ENCODE measurements around the gene COLEC11. TPM values are rescaled to one million over a fixed set of nuclear protein-coding genes. Genes with fewer than 3 reads are reported as not detected.

COLEC11 gene
- total RNA-seq, 4 donors from 2014 or later, result 2.8 to 20.5 (median 9.1) TPM

DNA sequence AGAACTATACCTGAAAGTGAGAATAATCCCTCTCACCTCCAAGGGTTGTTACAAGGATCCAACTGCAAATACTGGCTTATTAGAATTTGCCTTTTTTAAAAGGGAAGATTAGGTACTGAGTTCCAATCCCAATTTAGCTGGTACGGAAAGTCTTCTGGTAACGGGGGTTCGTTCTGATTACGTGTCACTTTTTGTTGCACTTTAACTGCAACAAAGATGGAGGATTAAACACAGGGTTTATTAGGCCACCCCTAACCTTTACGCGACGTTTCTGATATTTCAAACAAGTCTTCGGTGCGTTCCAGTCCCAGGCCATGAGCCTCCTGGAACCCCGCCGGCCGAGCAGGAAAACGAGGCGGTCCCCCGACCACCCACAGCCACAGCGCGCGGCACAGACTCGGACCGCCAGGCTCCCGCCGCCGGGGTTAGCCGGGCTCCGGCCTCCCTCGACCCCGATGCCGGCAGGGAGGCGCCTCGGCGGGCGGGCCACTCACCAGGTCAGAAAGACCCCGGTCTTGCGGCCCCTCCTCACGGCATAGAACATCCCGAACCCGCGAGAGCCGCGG lies 37.2 kb upstream of the COLEC11 start:
- Histone ChIP-seq H3K27me3 (no peaks in the 10 kb centered on the region), H3K4me3 (replicated peaks in 1 of 3) (peak overlapping the region; percentile 80 to 93 (median 81)), H3K4me1 (peaks cover 12 to 20% of the 10 kb centered on the region in 2 donors), H3K27ac (peak overlapping the region; percentile 53 to 88 (median 84)), H3K9me3 (no peaks in the 10 kb centered on the region), H3K36me3 (peaks cover 26 to 30% of the 10 kb centered on the region in 2 donors)
- TF ChIP-seq, protein P1, sequence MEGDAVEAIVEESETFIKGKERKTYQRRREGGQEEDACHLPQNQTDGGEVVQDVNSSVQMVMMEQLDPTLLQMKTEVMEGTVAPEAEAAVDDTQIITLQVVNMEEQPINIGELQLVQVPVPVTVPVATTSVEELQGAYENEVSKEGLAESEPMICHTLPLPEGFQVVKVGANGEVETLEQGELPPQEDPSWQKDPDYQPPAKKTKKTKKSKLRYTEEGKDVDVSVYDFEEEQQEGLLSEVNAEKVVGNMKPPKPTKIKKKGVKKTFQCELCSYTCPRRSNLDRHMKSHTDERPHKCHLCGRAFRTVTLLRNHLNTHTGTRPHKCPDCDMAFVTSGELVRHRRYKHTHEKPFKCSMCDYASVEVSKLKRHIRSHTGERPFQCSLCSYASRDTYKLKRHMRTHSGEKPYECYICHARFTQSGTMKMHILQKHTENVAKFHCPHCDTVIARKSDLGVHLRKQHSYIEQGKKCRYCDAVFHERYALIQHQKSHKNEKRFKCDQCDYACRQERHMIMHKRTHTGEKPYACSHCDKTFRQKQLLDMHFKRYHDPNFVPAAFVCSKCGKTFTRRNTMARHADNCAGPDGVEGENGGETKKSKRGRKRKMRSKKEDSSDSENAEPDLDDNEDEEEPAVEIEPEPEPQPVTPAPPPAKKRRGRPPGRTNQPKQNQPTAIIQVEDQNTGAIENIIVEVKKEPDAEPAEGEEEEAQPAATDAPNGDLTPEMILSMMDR (IDR thresholded peaks at IDR 0.05), result no peak
- no peak for TF ChIP-seq POLR2A (IDR thresholded peaks at IDR 0.05)
- intact Hi-C loops (cut with DNase I), result loop anchor here (10.0 kb wide), 1 partner anchor 97 kb away; the partner anchor contains the start of gene ALLC
- no peak for DNase-seq
- WGBS, 2 donors, result 0 to 1% methylated on average over 15 to 26 of the region's 40 CpGs

DNA sequence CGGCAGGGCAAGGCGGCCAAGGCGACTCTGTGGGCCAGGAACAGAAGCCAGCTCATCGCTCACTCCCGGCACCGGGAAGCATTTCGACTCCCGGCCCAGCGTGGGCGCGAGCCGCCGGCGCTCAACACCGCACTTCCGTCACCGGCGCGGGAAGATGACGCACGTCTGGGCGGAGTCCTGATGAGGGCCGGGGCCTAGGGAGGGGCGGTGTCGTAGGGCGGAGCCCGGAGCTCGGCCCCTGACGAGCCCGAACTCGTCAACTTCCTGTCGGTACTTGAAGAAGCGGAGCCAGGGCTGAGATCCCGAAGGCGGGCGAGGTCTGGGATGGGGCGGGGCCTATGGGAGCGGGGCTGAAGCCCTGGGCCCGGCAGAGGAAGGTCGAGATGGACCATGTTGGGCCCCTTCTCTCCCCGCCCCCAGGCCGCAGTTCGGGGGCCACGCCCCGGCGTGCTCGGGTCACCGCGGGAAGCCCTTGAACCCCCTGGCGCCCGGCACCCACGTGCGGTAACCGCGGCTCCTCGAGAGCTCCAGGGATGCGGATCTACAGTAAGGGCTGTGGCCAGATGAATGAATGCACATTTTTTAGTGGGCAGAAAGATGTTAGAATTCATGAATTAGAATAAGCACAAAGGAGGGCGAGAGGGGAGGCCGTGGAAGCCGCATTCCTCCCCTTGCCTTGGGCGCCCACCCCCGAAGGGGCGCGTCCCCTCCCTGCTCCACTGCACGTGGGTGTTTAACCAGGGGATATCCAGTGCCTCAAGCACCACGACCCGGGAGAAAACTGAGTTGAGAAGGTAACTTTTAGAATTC lies 36.5 kb upstream of the COLEC11 start, which contains the start of gene RNASEH1:
Gene RNASEH1, minus strand, starts transcription at position 129 of the 810 bp plus-strand sequence. Its CDS starts 73 bp downstream, at position 56.
- Histone ChIP-seq H3K4me3 (replicated peaks in 1 of 3) (peak within 1 kb of the TSS; percentile 80 to 93 (median 81)), H3K36me3 (peaks cover 26 to 29% of the 10 kb centered on the region in 2 donors), H3K9me3 (no peaks in the 10 kb centered on the region), H3K27me3 (no peaks in the 10 kb centered on the region), H3K27ac (peak within 1 kb of the TSS; percentile 73 to 88 (median 84)), H3K4me1 (peaks cover 12 to 20% of the 10 kb centered on the region in 2 donors)
- TF ChIP-seq, protein P1 (IDR thresholded peaks at IDR 0.05), result no peak
- TF ChIP-seq POLR2A (IDR thresholded peaks at IDR 0.05), result peak; percentile 20 to 82
- 1% methylated on average over 17 to 50 of the region's 67 CpGs for WGBS, 2 donors
- intact Hi-C loops (cut with DNase I), result loop anchor here (10.0 kb wide), 1 partner anchor 96 kb away; the partner anchor contains the start of gene ALLC
- DNase-seq, result peak; percentile 96 to 98

DNA sequence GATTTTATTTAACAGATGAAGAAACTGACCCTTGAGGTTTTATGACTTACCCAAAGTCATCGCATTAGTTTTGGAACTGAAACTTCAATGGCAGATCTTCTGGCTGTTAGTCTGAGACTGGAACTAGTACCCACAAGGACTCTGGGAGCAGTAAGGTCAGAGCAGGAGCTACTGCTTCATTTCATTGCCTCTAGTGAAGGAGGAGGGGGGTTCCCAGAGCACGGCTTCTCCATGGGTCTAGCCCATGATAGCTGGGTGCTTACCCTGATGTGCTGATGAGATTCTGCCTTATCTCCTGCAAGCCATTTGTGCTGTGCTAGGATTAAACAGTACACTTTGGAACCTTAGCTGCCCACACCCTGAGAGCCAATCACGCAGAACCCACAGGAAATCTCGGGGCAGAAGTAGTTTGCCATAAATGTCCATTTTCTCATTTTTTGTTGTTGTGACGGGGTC lies 31.4 kb upstream of the COLEC11 start:
- DNase-seq, result no peak
- intact Hi-C loops (cut with DNase I), result loop anchor here (5.0 kb wide), 1 partner anchor 41 kb away; no protein-coding TSS in a partner anchor
- Histone ChIP-seq H3K4me1 (peaks cover 7 to 8% of the 10 kb centered on the region in 2 donors), H3K36me3 (no peaks in the 10 kb centered on the region), H3K4me3 (replicated peaks in 1 of 3) (no peak overlapping the region), H3K27ac (no peak overlapping the region), H3K9me3 (no peaks in the 10 kb centered on the region), H3K27me3 (no peaks in the 10 kb centered on the region)
- WGBS, 2 donors, result 91 to 96% methylated on average over 5 of the region's 5 CpGs
- no peak for TF ChIP-seq POLR2A (IDR thresholded peaks at IDR 0.05)
- TF ChIP-seq, protein P1 (IDR thresholded peaks at IDR 0.05), result no peak

DNA sequence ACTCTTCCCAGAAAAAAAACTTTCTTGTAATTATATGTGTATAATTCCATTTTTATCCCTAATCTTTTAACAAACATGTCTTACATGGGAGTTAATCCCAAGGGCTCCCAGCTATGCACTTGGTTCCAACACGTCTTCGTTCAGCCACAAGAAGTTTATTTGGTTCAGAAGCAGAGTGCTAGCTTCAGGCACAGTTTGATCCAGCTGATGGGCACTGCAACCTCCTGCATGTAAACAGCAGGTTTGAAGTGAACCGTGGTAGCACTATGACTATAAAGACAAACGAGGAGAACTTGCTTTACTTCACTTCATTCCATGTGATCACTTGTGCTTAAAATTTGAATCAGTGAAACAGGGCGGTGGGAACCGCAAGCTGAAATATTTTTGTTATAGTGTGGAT lies 29.8 kb upstream of the COLEC11 start:
- intact Hi-C loops (cut with DNase I), result no loop called here
- no peak for DNase-seq
- no peaks in the 10 kb centered on the region for H3K4me1 ChIP-seq
- TF ChIP-seq POLR2A (IDR thresholded peaks at IDR 0.05), result no peak
- TF ChIP-seq, protein P1 (IDR thresholded peaks at IDR 0.05), result no peak
- WGBS, 2 donors, result 66 to 75% methylated on average over 6 of the region's 6 CpGs
- H3K27me3 ChIP-seq, result no peaks in the 10 kb centered on the region
- H3K4me3 ChIP-seq (replicated peaks in 1 of 3), result no peak overlapping the region
- H3K9me3 ChIP-seq, result no peaks in the 10 kb centered on the region
- no peaks in the 10 kb centered on the region for H3K36me3 ChIP-seq
- H3K27ac ChIP-seq, result no peak overlapping the region
